Measurements from ENCODE around the gene CCL17. TPM values are rescaled to one million over a fixed set of nuclear protein-coding genes. Genes with fewer than 3 reads are reported as not detected.

CCL17 gene
- total and polyA plus RNA-seq, 4 donors: not detected

- no peak for TF ChIP-seq RXRA (IDR thresholded peaks at IDR 0.05)
- no peak for TF ChIP-seq GABPA (IDR thresholded peaks at IDR 0.05 in 1 of 2, conservative IDR thresholded peaks at IDR 0.05 in 1 of 2)
- TF ChIP-seq HNF4A (conservative IDR thresholded peaks at IDR 0.05): no peak
- no peak for TF ChIP-seq JUND (IDR thresholded peaks at IDR 0.05)
- TF ChIP-seq REST (IDR thresholded peaks at IDR 0.05): no peak
- no peak for TF ChIP-seq FOXA1 (IDR thresholded peaks at IDR 0.05)
- TF ChIP-seq EGR1 (IDR thresholded peaks at IDR 0.05; ENCODE audit: low read depth in 2 of 2): no peak
- no peak for TF ChIP-seq SP1 (IDR thresholded peaks at IDR 0.05)
- no peak for TF ChIP-seq FOXA2 (IDR thresholded peaks at IDR 0.05)
- no peak for TF ChIP-seq ATF3 (IDR thresholded peaks at IDR 0.05)
- TF ChIP-seq RAD21 (IDR thresholded peaks at IDR 0.05): no peak
- TF ChIP-seq TAF1 (conservative IDR thresholded peaks at IDR 0.05): no peak
- TF ChIP-seq CTCF (IDR thresholded peaks at IDR 0.05; ENCODE audit: low read depth, low read length, missing input control): no peak
- TF ChIP-seq HNF4G (IDR thresholded peaks at IDR 0.05): no peak
- H3K9ac ChIP-seq (ENCODE audit: low read depth in 1 of 2, low read length in 2 of 2): no peak overlapping the region
- no peak overlapping the region for H3K27ac ChIP-seq (ENCODE audit: low read depth in 1 of 2, low read length in 2 of 2)
- 95% methylated on average over 3 of the region's 3 CpGs for WGBS
- no peaks in the 10 kb centered on the region for H3K9me3 ChIP-seq (ENCODE audit: control insufficient read depth in 4 of 4, low read length in 3 of 4)
- H3K27me3 ChIP-seq (ENCODE audit: control insufficient read depth in 4 of 4, insufficient read depth in 4 of 4, low read length in 3 of 4): no peaks in the 10 kb centered on the region
- H3K4me1 ChIP-seq (ENCODE audit: control insufficient read depth in 4 of 4, insufficient read depth in 4 of 4, low read length in 3 of 4): no peaks in the 10 kb centered on the region
- no peaks in the 10 kb centered on the region for H3K36me3 ChIP-seq (ENCODE audit: control insufficient read depth in 4 of 4, insufficient read depth in 3 of 4, low read depth in 1 of 4, low read length in 3 of 4)
- DNase-seq (ENCODE audit: low spot score): no peak
- no peak overlapping the region for H3K4me3 ChIP-seq (ENCODE audit: low read depth in 1 of 3, low read length in 3 of 3)
These were observed 15.5 kb upstream of the CCL17 start for GRCh38 chr16:57389087-57389468.

GRCh38 chr16:57390636-57391295 lies 13.8 kb upstream of the CCL17 start:
- Histone ChIP-seq H3K4me3 (ENCODE audit: low read depth in 1 of 3, low read length in 3 of 3) (no peak overlapping the region), H3K9me3 (ENCODE audit: control insufficient read depth in 4 of 4, low read length in 3 of 4) (no peaks in the 10 kb centered on the region), H3K27ac (ENCODE audit: low read depth in 1 of 2, low read length in 2 of 2) (no peak overlapping the region), H3K27me3 (ENCODE audit: control insufficient read depth in 4 of 4, insufficient read depth in 4 of 4, low read length in 3 of 4) (no peaks in the 10 kb centered on the region), H3K4me1 (ENCODE audit: control insufficient read depth in 4 of 4, insufficient read depth in 4 of 4, low read length in 3 of 4) (no peaks in the 10 kb centered on the region), H3K36me3 (ENCODE audit: control insufficient read depth in 4 of 4, insufficient read depth in 3 of 4, low read depth in 1 of 4, low read length in 3 of 4) (no peaks in the 10 kb centered on the region), H3K9ac (ENCODE audit: low read depth in 1 of 2, low read length in 2 of 2) (no peak overlapping the region)
- DNase-seq (ENCODE audit: low spot score): no peak
- no peak for TF ChIP-seq YY1 (IDR thresholded peaks at IDR 0.05)
- no peak for TF ChIP-seq SP1 (IDR thresholded peaks at IDR 0.05)
- TF ChIP-seq JUND (IDR thresholded peaks at IDR 0.05): no peak
- TF ChIP-seq NR2F2 (IDR thresholded peaks at IDR 0.05): peak; percentile 50
- no peak for TF ChIP-seq GABPA (IDR thresholded peaks at IDR 0.05 in 1 of 2, conservative IDR thresholded peaks at IDR 0.05 in 1 of 2)
- TF ChIP-seq FOXA2 (IDR thresholded peaks at IDR 0.05): no peak
- WGBS: 72% methylated on average over 5 of the region's 5 CpGs
